ENCODE data around the gene ANTKMT.

- TF ChIP-seq CREB1 (IDR thresholded peaks at IDR 0.05; ENCODE audit: low read depth) (no peak), REST (IDR thresholded peaks at IDR 0.05; ENCODE audit: low read depth) (no peak), TCF12 (IDR thresholded peaks at IDR 0.05; ENCODE audit: low read depth) (no peak), MAX (IDR thresholded peaks at IDR 0.05) (no peak), RAD21 (IDR thresholded peaks at IDR 0.05; ENCODE audit: low read depth) (no peak), EP300 (IDR thresholded peaks at IDR 0.05; ENCODE audit: borderline replicate concordance) (no peak), YY1 (IDR thresholded peaks at IDR 0.05; ENCODE audit: low read depth) (no peak), TEAD4 (IDR thresholded peaks at IDR 0.05) (no peak), USF1 (IDR thresholded peaks at IDR 0.05) (peak; percentile 56)
These were observed 5.7 kb downstream of the ANTKMT start, which contains the start of the genes CCDC78 and HAGHL for GRCh38 chr16:726438-727290.
